ENCODE results near the gene UGT1A9. TPM values are rescaled to one million over a fixed set of nuclear protein-coding genes. Genes with fewer than 3 reads are reported as not detected.

The UGT1A9 gene
- not detected for total RNA-seq

GRCh38 chr2:233671290-233672161 lies at the start of gene UGT1A9:
Gene UGT1A9 (plus strand): TSS chr2:233671898. CDS start chr2:233671935, 37 bp downstream.

GRCh38 chr2:233636306-233636705 lies 35.4 kb upstream of the UGT1A9 start, which contains the start of gene UGT1A10:
Gene UGT1A10 (plus strand): TSS chr2:233636448. CDS start chr2:233636523, 75 bp downstream.

GRCh38 chr2:233681521-233682099 lies 9.9 kb downstream of the UGT1A9 start, which contains the start of gene UGT1A7:
Gene UGT1A7 (plus strand): TSS chr2:233681901. CDS start chr2:233681938, 37 bp downstream.

GRCh38 chr2:233692648-233693047 lies 20.9 kb downstream of the UGT1A9 start, which contains the start of gene UGT1A6:
Gene UGT1A6 (plus strand): TSS chr2:233692890. CDS start chr2:233693005, 115 bp downstream.

GRCh38 chr2:233712611-233713261 lies 41.0 kb downstream of the UGT1A9 start, which contains the start of gene UGT1A5:
Gene UGT1A5 (plus strand): TSS chr2:233712907. CDS start chr2:233712992, 85 bp downstream.

GRCh38 chr2:233718552-233718951 lies 46.9 kb downstream of the UGT1A9 start, which contains the start of gene UGT1A4:
Gene UGT1A4 (plus strand): TSS chr2:233718736. CDS start chr2:233718821, 85 bp downstream.

GRCh38 chr2:233728723-233729301 lies 57.1 kb downstream of the UGT1A9 start, which contains the start of gene UGT1A3:
Gene UGT1A3 (plus strand): TSS chr2:233729042. CDS start chr2:233729127, 85 bp downstream.

GRCh38 chr2:233760043-233760442 lies 88.3 kb downstream of the UGT1A9 start, which contains the start of gene UGT1A1:
Gene UGT1A1 (plus strand): TSS chr2:233760270. CDS start chr2:233760288, 18 bp downstream.

GRCh38 chr2:233778030-233778429 lies 106.3 kb downstream of the UGT1A9 start, which contains the start of gene MROH2A:
Gene MROH2A (plus strand): TSS chr2:233778330. CDS start chr2:233779359, 1,029 bp downstream.

Other genes starting within 250 kb of the UGT1A9 start
- gene USP40, start 105.1 kb upstream of the UGT1A9 start, total RNA-seq: 15.9 TPM
- gene UGT1A8, start 54.3 kb upstream of the UGT1A9 start, total RNA-seq: not detected
- not detected for gene UGT1A10, start 35.5 kb upstream of the UGT1A9 start, total RNA-seq
- gene UGT1A7, start 10.0 kb downstream of the UGT1A9 start, total RNA-seq: not detected
- not detected for gene UGT1A6, start 21.0 kb downstream of the UGT1A9 start, total RNA-seq
- not detected for gene UGT1A5, start 41.0 kb downstream of the UGT1A9 start, total RNA-seq
- gene UGT1A4, start 46.8 kb downstream of the UGT1A9 start, total RNA-seq: not detected
- not detected for gene UGT1A3, start 57.1 kb downstream of the UGT1A9 start, total RNA-seq
- not detected for gene UGT1A1, start 88.4 kb downstream of the UGT1A9 start, total RNA-seq
- gene MROH2A, start 106.4 kb downstream of the UGT1A9 start, total RNA-seq: under 0.01 TPM
- gene HJURP, start 182.6 kb downstream of the UGT1A9 start, total RNA-seq: 4.4 TPM
- gene TRPM8, start 245.5 kb downstream of the UGT1A9 start, total RNA-seq: 4.6 TPM

All from diencephalon (tissue), 1 donor.